Measurements from ENCODE around the gene CCDC71.

Gene CCDC71

DNA sequence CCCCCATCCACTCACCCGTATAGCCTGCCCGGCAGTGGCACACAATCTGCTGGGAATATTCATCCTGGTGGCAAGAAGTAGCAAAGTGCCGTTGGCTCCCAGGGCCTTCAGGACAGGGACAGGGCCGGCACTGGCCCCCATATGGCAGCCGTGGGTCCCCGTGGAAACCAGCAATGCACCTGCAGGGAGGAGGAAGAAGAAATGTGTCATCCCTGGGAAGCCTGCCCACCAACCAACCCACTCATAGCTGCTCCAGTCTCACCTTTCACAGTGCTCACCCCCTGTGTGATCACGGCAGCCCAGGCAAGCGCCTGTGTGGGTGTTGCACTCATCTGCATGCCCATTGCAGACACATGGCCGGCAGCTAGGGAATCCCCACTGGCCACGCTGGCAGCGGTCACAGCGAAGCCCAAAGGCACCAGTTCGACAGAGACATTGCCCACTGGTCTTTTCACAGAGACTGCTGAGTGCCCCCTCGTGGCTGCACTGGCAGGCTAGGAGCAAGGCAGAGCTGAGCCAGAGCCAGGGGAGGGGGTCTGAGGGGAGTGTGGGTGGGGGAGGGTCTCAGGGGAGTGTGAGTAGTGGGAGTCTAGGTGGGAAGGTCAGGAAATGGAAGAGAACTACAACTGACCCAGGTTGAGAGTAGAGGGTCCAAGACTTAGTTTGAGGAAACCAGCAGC is 41.0 kb downstream of the CCDC71 start:
- no peak for DNase-seq

DNA sequence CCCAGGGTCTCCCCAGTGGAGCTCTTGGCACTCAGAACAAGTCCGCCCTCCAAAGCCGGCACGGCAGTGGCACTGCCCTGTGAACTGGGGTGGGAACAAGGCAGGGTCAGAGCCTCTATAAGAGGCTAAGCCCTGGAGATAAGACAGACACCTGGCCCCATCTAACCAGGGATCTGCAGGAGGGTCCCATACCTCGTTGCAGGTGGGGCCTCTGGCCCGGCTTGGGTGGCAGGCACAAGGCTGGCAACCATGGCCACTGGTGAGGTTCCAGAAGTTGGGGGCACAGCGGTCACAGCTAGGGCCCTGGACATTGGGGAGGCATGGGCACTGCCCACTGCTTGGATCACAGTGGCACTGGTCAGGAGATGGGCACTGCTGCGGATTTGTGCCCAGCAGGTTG is 41.9 kb downstream of the CCDC71 start:
- no peak for DNase-seq

DNA sequence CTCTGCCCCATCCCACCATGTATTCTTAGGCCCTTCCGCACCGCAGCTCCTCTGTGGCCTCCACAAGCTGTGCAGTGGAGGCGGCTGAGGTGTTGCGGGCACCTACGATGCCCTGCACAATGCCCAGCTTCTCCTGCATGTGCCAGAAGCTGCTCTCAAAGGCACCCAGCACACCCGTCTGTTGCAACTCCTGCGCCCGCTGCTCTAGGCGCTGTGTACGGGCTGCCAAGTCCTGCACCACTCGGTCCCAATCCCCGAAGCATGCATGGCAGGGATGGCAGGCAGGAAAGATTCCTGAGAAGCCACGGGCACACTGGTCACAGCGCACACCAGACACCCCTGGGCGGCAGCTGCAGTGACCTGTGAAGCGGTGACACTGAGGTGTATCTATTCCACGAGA is 42.4 kb downstream of the CCDC71 start:
- no peak for DNase-seq

DNA sequence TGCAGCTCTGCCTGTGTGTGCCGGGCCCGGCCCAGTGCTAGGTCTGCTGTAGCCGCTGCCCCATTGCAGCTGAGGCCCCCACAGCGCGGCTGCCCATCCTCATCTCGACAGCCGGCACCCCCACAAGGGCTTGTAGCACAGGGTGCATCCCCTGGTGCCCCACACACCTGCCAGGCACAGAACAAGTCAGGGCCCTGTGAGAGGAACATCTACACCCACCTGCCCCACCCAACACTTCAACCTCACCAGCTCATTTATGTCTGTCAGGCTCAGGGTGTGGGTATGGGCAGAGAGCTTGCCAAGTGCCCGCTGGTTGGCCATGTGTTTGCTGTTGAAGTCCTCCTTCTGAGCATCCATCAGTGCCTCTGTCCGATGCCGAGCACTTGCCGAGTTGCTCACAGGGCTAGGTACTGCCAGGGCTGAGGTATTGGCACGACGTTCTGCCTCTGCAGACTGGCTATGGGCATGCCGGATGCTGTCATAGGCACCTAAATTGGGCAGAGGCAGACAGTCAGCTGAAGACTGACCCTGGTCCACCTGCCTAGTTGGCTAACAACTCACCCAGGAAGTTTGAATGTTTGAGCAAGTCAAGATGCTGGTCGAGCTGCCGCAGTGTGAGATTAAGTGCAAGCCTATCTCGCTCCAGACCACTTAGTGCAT is 43.1 kb downstream of the CCDC71 start:
- no peak for DNase-seq

DNA sequence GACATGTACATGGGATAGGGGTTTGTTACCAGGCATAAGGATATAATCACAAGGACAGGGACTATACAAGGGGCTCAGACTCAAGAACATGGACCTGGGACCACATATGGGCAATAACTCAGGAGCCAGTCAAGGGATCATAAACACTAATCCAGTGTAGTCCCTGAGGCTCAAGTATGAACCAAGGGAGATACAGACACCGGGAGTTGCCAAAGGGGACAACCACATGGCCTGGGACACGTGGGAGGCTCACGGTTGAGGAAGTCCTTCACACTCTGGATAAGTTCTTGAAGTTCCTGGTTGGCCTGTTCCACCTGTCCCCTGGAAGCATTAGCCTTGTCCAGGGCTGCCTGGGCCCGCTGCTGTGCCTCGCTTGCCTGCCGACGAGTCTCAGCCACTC is 43.7 kb downstream of the CCDC71 start:
- no peak for DNase-seq

DNA sequence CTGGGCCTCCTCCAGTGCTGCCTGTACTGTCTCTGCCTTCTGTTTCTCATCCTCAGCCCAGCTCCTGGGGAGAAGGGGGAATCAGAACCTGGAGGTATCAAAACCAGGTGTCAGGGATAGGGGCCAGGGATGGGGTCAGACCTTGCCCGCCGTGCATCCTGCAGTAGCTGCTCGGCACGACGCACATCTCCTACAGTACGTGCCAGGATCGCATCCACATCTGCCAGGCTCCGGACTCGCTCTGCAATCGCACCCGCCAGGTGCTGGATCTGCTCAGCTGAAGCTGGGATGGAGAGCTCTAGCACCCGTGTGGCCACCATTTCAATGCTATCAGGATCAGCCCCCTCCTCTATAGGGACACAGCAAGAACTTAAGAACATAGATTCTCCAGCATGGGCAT is 44.1 kb downstream of the CCDC71 start:
- DNase-seq: no peak

DNA sequence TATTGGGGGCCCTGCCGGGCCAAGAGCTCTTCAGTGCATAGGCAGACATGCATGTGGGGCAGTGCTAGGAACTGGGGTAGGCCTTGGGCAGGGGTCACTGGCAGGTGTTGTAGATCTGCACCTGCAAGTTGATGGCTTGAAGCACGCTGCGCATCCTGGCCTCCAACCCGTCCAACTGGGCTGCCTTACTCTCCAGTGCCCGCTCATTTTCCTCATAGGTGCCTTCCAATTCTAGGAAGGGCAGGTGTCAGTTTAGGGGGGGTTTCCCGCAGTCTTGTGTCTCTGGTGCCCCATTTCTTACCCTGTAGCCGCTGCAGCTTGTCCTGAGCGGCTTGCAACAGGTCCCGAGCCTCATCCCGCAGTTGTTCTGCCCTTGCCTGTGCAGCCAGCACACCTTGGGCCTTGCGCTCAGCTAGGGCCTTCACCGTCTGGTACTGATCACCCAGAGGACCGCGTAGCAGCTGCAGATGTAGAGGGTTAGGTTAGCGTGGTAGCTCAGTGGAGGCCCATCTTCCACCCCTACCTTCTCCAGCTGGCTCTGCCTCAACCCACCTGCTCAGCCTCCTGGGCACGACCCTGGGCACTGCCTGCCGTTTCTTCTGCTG is 44.9 kb downstream of the CCDC71 start:
- DNase-seq: no peak

DNA sequence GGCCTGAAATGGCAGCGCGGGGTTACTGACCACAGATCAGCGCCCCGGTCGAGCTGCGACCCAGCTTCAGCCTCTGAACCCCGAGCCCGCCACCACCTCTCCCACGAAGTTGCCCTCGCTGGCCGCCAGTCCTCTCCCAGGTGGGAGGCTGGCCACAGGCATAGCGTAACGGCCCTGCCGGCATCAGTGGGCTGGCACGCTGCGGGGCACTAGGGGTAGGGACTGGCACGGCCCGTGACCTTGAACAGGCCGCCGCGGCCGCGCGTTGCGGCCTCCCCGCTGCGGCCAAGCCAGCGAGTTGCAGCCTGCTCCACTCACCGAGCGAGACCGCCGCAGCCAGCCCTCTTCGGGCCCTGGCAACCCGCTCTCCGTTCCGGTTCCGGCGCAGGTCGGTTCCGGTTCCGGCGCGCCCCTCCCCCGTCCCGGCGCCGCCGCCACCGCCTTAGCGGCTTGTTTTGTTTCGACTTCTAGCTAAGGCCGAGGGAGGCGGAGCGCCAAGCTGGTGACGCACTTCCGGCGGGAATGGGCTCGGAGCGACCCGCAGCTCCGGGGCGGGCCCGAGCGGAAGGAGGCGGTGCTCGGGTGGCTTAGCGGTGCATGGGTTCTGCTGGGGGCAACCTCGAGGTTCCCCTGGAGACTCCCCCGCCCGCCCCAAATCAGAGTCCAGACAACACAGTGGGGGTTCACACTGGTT is 45.5 kb downstream of the CCDC71 start, which contains the start of gene USP19:
TSS of gene USP19 (minus strand) at position 386 of the 694 bp plus-strand sequence. CDS start 1,678 bp downstream, outside the sequence.
- DNase-seq: peak; percentile 96

DNA sequence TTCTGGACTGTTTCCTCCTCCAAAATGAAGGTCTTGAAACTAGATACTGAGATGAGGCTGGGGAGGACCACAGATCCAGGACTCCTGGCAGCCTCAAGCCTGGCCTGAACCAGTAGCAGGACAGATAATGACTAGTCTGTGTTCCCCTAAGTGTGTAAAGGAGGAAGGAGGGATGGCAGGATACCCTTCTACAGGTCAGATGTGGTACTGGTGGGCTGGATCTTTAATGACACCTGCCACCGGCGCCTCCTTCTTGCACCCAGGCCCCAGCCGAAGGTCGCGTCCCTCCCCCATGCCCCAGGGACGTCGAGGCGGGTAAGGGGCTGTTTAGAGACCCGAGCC is 46.1 kb downstream of the CCDC71 start:
- DNase-seq: no peak

DNA sequence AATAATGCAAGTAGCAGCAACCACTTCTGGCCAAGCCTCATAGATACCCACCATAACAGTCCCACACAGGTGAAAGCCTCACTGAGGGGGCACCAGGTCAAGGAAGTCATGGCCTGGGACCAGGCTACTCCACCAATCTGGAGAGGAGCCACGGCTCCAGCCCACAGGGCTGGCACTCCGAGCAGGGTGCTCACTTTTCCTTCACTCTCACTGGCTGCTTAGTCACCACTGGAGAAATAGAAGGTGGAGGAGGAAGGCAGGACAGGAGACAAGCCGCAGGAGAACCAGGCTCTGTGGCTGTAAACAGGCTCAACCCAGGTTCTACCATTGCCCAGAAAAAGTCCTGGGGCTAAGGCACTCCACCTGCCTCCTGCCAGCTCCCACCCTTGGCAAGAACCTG is 46.7 kb downstream of the CCDC71 start:
- no peak for DNase-seq

DNA sequence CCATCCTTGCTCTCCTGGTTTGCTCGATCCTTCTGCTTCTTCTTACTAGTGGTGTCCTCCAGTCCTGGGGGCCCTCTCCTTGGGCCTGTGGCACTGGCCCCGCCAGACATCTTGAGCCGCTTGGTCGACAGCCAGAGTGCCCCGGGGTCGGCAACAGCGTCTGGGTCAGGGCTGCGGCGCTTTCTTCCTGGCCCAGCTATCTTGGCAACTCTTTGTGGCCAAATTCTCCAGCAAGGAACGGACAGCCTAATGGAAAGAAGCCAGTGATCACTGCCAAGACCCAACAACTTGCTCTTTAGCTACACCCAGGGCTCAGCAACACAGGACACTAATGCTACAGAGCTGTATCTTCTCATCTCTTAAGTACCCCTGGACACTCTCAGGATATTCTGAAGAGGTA is 47.1 kb downstream of the CCDC71 start:
- no peak for DNase-seq
